Psoas muscle (tissue), 8 donors: ENCODE measurements around the gene TNFSF10. TPM values are rescaled to one million over a fixed set of nuclear protein-coding genes. Genes with fewer than 3 reads are reported as not detected.

Experiments used
- ATAC-seq, 4 donors: fragments of 200-7000 bp; cut with Tn5 transposase; one replicate each; pipeline ENCODE4 v1.9.1; 2020; ENCODE audit warnings: moderate library complexity in 3 of 4, mild to moderate bottlenecking in 2 of 4
- DNase-seq, 2 donors: peaks; one replicate each; pipeline ENCODE4 v3.0.0-alpha.2; 2020
- H3K27ac ChIP-seq: fragments of 200-600 bp; one replicate; pipeline ENCODE4 v1.8.0; 2022
- H3K27me3 ChIP-seq, 3 donors: fragments of 200-600 bp in 1 of 3; one replicate each; pipeline versions ENCODE4 v1.6.1 to v1.8.0; 2013 to 2022; ENCODE audit warnings: low read length in 2 of 3, mild to moderate bottlenecking in 2 of 3, moderate library complexity in 1 of 3; ENCODE audit not compliant: insufficient read depth in 3 of 3
- H3K36me3 ChIP-seq, 2 donors: fragments of 200-600 bp in 1 of 2; one replicate each; pipeline versions ENCODE4 v1.6.1 to v1.8.0; 2013 to 2022; ENCODE audit warnings: low read depth in 1 of 2, mild to moderate bottlenecking in 1 of 2, moderate library complexity in 1 of 2; ENCODE audit not compliant: insufficient read depth in 1 of 2
- H3K4me1 ChIP-seq: fragments of 200-600 bp; one replicate; pipeline ENCODE4 v1.8.0; 2022
- H3K4me3 ChIP-seq: fragments of 200-600 bp; one replicate; pipeline ENCODE4 v1.8.0; 2022; ENCODE audit warnings: mild to moderate bottlenecking
- H3K9me3 ChIP-seq: fragments of 200-600 bp; one replicate; pipeline ENCODE4 v1.8.0; 2022
- CTCF ChIP-seq: fragments of 200-600 bp; IDR thresholded peaks from one replicate; pipeline ENCODE4 v1.8.0; 2022; ENCODE audit warnings: antibody characterized with exemption
- WGBS, 3 donors: extraction: QIAGEN DNeasy Blood & Tissue Kit; methylation state at CpG; one replicate each; pipeline versions ENCODE4 v1.1.6 to v1.1.7; 2013; 5-methylcytosine and 5-hydroxymethylcytosine counted together
- intact Hi-C, 2 donors: fragments of 100-400 bp; cut with DNase I; formaldehyde crosslinking; loops; one replicate each; pipeline versions ENCODE4 v1.11.0 to v1.14.2; 2022
- polyA plus RNA-seq, 3 donors: library from polyadenylated mRNA; stranded (reverse); fragments of 200-250 nt; gene quantifications; one replicate each; pipeline ENCODE4 v1.2.3, GENCODE V29; 2013
- total RNA-seq, 4 donors: library from RNA; stranded (reverse); fragmentation: NEBNext Ultra II Directional in 2 of 4; extraction: Animal tissue kit (Norgen Biotek cat#: 25700) in 2 of 4; gene quantifications; one replicate each; pipeline versions ENCODE4 v1.2.1 to v1.2.4, GENCODE V29; 2021 to 2023
- donor health status: healthy with polysubstance abuse.
- donor health status: DM: no; HTN: no; CAD: no; lungs with moderate emphysema.
- donor health status: Bipolar disorder and iron deficiency.
- donor health status: healthy.
- donor health status: DM: yes; HTN: yes; CAD: no.
- donor health status: DM: no; HTN: no; CAD: no.
- donor health status: DM: no; HTN: no; CAD: no.
- donor health status: DM: yes; HTN: yes; CAD: no.

The TNFSF10 gene
- total and polyA plus RNA-seq, 7 donors = 5.5 to 18.6 (median 10.0) TPM

- Histone ChIP-seq H3K27ac (no peak overlapping the region), H3K27me3 (no peaks in the 10 kb centered on the region), H3K36me3 (no peaks in the 10 kb centered on the region), H3K4me1 (no peaks in the 10 kb centered on the region), H3K4me3 (no peak overlapping the region), H3K9me3 (peaks cover 8% of the 10 kb centered on the region)
- ATAC-seq = no peak
- no peak for DNase-seq
- WGBS, 3 donors = 85% methylated on average over 5 of the region's 5 CpGs
- intact Hi-C loops = loop anchor here (5.0 to 10.0 kb wide), 4 partner anchors 111 to 831 kb away; partner anchors contain the start of gene FNDC3B (in 1 of the 2)
- TF ChIP-seq CTCF = no peak
Measured at GRCh38 chr3:172475703-172476102, 47.5 kb downstream of the TNFSF10 start.

GRCh38 chr3:172471903-172472302 is 51.3 kb downstream of the TNFSF10 start:
- Histone ChIP-seq H3K27me3 (no peaks in the 10 kb centered on the region), H3K4me3 (no peak overlapping the region), H3K36me3 (no peaks in the 10 kb centered on the region), H3K4me1 (no peaks in the 10 kb centered on the region), H3K27ac (no peak overlapping the region), H3K9me3 (peaks cover 8% of the 10 kb centered on the region)
- intact Hi-C loops = loop anchor here in 1 of 2 donors (10.0 kb wide), 3 partner anchors 107 to 827 kb away; partner anchors contain the start of gene FNDC3B
- ATAC-seq (no peak), DNase-seq (no peak)
- no peak for TF ChIP-seq CTCF
- 50 to 66% (median 54%) methylated on average over 1 of the region's 1 CpG for WGBS, 3 donors

- DNase-seq = no peak
- intact Hi-C loops = loop anchor here in 1 of 2 donors (10.0 kb wide), 3 partner anchors 106 to 826 kb away; partner anchors contain the start of gene FNDC3B
- no peaks in the 10 kb centered on the region for H3K36me3 ChIP-seq
Measured at GRCh38 chr3:172470588-172470987, 52.6 kb downstream of the TNFSF10 start.

GRCh38 chr3:172467170-172467824 is 55.9 kb downstream of the TNFSF10 start:
- WGBS, 3 donors = 83 to 92% (median 89%) methylated on average over 2 of the region's 2 CpGs
- no peak for DNase-seq
- no peaks in the 10 kb centered on the region for H3K27me3 ChIP-seq
- H3K27ac ChIP-seq = no peak overlapping the region
- no peaks in the 10 kb centered on the region for H3K4me1 ChIP-seq
- intact Hi-C loops = no loop called here
- no peak for TF ChIP-seq CTCF
- H3K36me3 ChIP-seq = no peaks in the 10 kb centered on the region
- no peak overlapping the region for H3K4me3 ChIP-seq
- peaks cover 8% of the 10 kb centered on the region for H3K9me3 ChIP-seq
- no peak for ATAC-seq

More at GRCh38 chr3:172470588-172470987, 52.6 kb downstream of the TNFSF10 start:
- 79 to 91% (median 88%) methylated on average over 1 of the region's 1 CpG for whole genome bisulfite sequencing, 3 donors
- no peaks in the 10 kb centered on the region for H3K4me1 ChIP-seq
- H3K27me3 ChIP-seq = no peaks in the 10 kb centered on the region
- TF ChIP-seq CTCF = no peak
- no peak for ATAC-seq
- H3K4me3 ChIP-seq = no peak overlapping the region
- H3K9me3 ChIP-seq = peaks cover 8% of the 10 kb centered on the region
- no peak overlapping the region for H3K27ac ChIP-seq
